ENCODE measurements around the gene AVPI1. TPM values are rescaled to one million over a fixed set of nuclear protein-coding genes. Genes with fewer than 3 reads are reported as not detected.

AVPI1 gene
- total and polyA plus RNA-seq, 8 donors = 3.7 to 9.1 (median 4.6) TPM

- H3K4me1 ChIP-seq = no peaks in the 10 kb centered on the region
- intact Hi-C loops (cut with DNase I) = no loop called here
These were observed 55.9 kb downstream of the AVPI1 start for GRCh38 chr10:97631098-97631497.

GRCh38 chr10:97629289-97629688, 57.8 kb downstream of the AVPI1 start:
- H3K27me3 ChIP-seq = no peaks in the 10 kb centered on the region
- H3K4me3 ChIP-seq = no peak overlapping the region
- FAIRE-seq (no peak), ATAC-seq (no peak), DNase-seq (no peak)
- no peaks in the 10 kb centered on the region for H3K36me3 ChIP-seq
- intact Hi-C loops (cut with DNase I) = no loop called here
- no peak for TF ChIP-seq CTCF (IDR thresholded peaks at IDR 0.05)
- no peak overlapping the region for H3K27ac ChIP-seq
- H3K9me3 ChIP-seq = no peaks in the 10 kb centered on the region
- no peaks in the 10 kb centered on the region for H3K4me1 ChIP-seq
- WGBS, 2 donors = 95 to 98% methylated on average over 5 of the region's 5 CpGs

More at GRCh38 chr10:97631098-97631497, 55.9 kb downstream of the AVPI1 start:
- no peak for DNase-seq
- H3K27me3 ChIP-seq = no peaks in the 10 kb centered on the region
- no peak overlapping the region for H3K4me3 ChIP-seq
- no peak for TF ChIP-seq CTCF (IDR thresholded peaks at IDR 0.05)
- H3K36me3 ChIP-seq = no peaks in the 10 kb centered on the region
- H3K9me3 ChIP-seq = no peaks in the 10 kb centered on the region
- H3K27ac ChIP-seq = no peak overlapping the region
- ATAC-seq = no peak
- no peak for FAIRE-seq

- DNase-seq (no peak), ATAC-seq (peak in 1 of 4 donors; percentile 46), FAIRE-seq (no peak)
- peaks cover 0 to 1% (median 0%) of the 10 kb centered on the region in 3 donors for H3K4me1 ChIP-seq
- H3K27ac ChIP-seq = no peak overlapping the region
- H3K4me3 ChIP-seq = no peak overlapping the region
- no peak for TF ChIP-seq CTCF (IDR thresholded peaks at IDR 0.05)
- 65 to 71% methylated on average over 3 of the region's 3 CpGs for WGBS, 2 donors
- H3K36me3 ChIP-seq = no peaks in the 10 kb centered on the region
- H3K27me3 ChIP-seq = no peaks in the 10 kb centered on the region
- intact Hi-C loops (cut with DNase I) = no loop called here
- H3K9me3 ChIP-seq = no peaks in the 10 kb centered on the region
These were observed 58.8 kb downstream of the AVPI1 start for GRCh38 chr10:97628228-97628627.

GRCh38 chr10:97627731-97628130, 59.3 kb downstream of the AVPI1 start:
- Histone ChIP-seq H3K4me3 (no peak overlapping the region), H3K27me3 (no peaks in the 10 kb centered on the region), H3K9me3 (no peaks in the 10 kb centered on the region), H3K27ac (no peak overlapping the region), H3K4me1 (peaks cover 0 to 3% (median 0%) of the 10 kb centered on the region in 3 donors), H3K36me3 (no peaks in the 10 kb centered on the region)
- no peak for TF ChIP-seq CTCF (IDR thresholded peaks at IDR 0.05)
- FAIRE-seq (no peak), DNase-seq (no peak), ATAC-seq (no peak)
- intact Hi-C loops (cut with DNase I) = no loop called here
- WGBS, 2 donors = 51 to 58% methylated on average over 4 of the region's 4 CpGs

Other genes with a start within 250 kb of the AVPI1 start
- 10 to 100 TPM; 13.0 to 19.4 (median 17.9) TPM for gene EXOSC1, start 241.2 kb downstream of the AVPI1 start, total RNA-seq
- 10 to 100 TPM; 24.1 to 27.6 TPM for gene EXOSC1, start 241.2 kb downstream of the AVPI1 start, polyA plus RNA-seq
- 10 to 100 TPM; 11.4 to 22.7 (median 15.1) TPM for gene ZDHHC16, start 241.1 kb downstream of the AVPI1 start, total RNA-seq
- 10 to 100 TPM; 17.6 to 18.8 TPM for gene ZDHHC16, start 241.1 kb downstream of the AVPI1 start, polyA plus RNA-seq
- 10 to 100 TPM; 18.0 to 33.3 (median 22.3) TPM for gene MMS19, start 188.8 kb downstream of the AVPI1 start, total RNA-seq
- 10 to 100 TPM; 40.2 to 65.7 TPM for gene MMS19, start 188.8 kb downstream of the AVPI1 start, polyA plus RNA-seq
- 1 to 10 TPM; 3.9 to 6.8 (median 4.5) TPM for gene UBTD1, start 188.3 kb downstream of the AVPI1 start, total RNA-seq
- 1 to 10 TPM; 6.8 to 9.0 TPM for gene UBTD1, start 188.3 kb downstream of the AVPI1 start, polyA plus RNA-seq
- under 1 TPM; 0.12 to 0.56 (median 0.29) TPM for gene ANKRD2, start 114.5 kb downstream of the AVPI1 start, total RNA-seq
- gene ANKRD2, start 114.5 kb downstream of the AVPI1 start, polyA plus RNA-seq = 1 to 10 TPM in 1 of 2 donors, under 1 TPM in 1; 0.61 to 1.6 TPM
- gene HOGA1, start 102.9 kb downstream of the AVPI1 start, total RNA-seq = 10 to 100 TPM in 2 of 6 donors, 1 to 10 TPM in 4; 7.2 to 14.9 (median 8.7) TPM
- 10 to 100 TPM; 15.9 to 20.5 TPM for gene HOGA1, start 102.9 kb downstream of the AVPI1 start, polyA plus RNA-seq
- 1 to 10 TPM in 2 of 6 donors, under 1 TPM in 4; 0.34 to 1.9 (median 0.61) TPM for gene C10orf62, start 97.5 kb downstream of the AVPI1 start, total RNA-seq
- gene C10orf62, start 97.5 kb downstream of the AVPI1 start, polyA plus RNA-seq = under 1 TPM; 0.12 to 0.95 TPM
- 1 to 10 TPM; 3.3 to 6.4 (median 4.5) TPM for gene MORN4, start 53.7 kb downstream of the AVPI1 start, total RNA-seq
- 1 to 10 TPM; 4.8 to 8.9 TPM for gene MORN4, start 53.7 kb downstream of the AVPI1 start, polyA plus RNA-seq
- gene PI4K2A, start 46.6 kb downstream of the AVPI1 start, total RNA-seq = 1 to 10 TPM; 2.2 to 8.9 (median 3.4) TPM
- 1 to 10 TPM; 3.4 to 5.4 TPM for gene PI4K2A, start 46.6 kb downstream of the AVPI1 start, polyA plus RNA-seq
- 10 to 100 TPM in 1 of 6 donors, 1 to 10 TPM in 5; 1.8 to 11.8 (median 3.6) TPM for gene MARVELD1, start 26.5 kb upstream of the AVPI1 start, total RNA-seq
- gene MARVELD1, start 26.5 kb upstream of the AVPI1 start, polyA plus RNA-seq = 1 to 10 TPM; 3.8 to 7.1 TPM
- gene ZFYVE27, start 49.9 kb upstream of the AVPI1 start, total RNA-seq = 10 to 100 TPM; 11.9 to 23.6 (median 14.3) TPM
- gene ZFYVE27, start 49.9 kb upstream of the AVPI1 start, polyA plus RNA-seq = 10 to 100 TPM; 22.3 to 34.9 TPM
- 100 to 1,000 TPM in 1 of 6 donors, 10 to 100 TPM in 5; 59.8 to 159 (median 67.7) TPM for gene SFRP5, start 84.8 kb upstream of the AVPI1 start, total RNA-seq
- gene SFRP5, start 84.8 kb upstream of the AVPI1 start, polyA plus RNA-seq = 100 to 1,000 TPM; 148 to 180 TPM
- gene GOLGA7B, start 162.6 kb upstream of the AVPI1 start, total RNA-seq = 1 to 10 TPM; 2.0 to 7.8 (median 3.4) TPM
- 10 to 100 TPM; 18.7 to 38.7 TPM for gene GOLGA7B, start 162.6 kb upstream of the AVPI1 start, polyA plus RNA-seq

All from pancreas (tissue), 10 donors.